ENCODE measurements around the gene SERINC2.

DNA sequence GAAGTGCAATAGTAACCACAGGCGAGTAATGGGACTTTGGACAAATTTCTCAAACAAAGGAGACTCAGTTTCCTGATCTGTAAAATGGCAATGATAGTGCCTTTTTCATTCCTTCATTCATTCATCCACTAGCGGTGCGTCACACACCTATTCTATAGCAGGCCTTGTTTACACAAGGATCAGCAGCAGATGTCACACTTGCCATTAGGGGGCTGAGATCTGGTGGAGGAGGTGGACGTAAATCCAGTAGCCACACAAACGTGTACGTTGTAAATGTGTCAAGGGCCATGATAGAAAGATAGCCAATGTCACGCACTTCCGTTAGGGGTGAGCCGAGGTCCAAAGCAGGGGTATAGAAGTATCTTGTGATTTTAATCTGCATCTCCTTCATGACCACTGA, 34.2 kb downstream of the SERINC2 start:
- TF ChIP-seq, protein P1, sequence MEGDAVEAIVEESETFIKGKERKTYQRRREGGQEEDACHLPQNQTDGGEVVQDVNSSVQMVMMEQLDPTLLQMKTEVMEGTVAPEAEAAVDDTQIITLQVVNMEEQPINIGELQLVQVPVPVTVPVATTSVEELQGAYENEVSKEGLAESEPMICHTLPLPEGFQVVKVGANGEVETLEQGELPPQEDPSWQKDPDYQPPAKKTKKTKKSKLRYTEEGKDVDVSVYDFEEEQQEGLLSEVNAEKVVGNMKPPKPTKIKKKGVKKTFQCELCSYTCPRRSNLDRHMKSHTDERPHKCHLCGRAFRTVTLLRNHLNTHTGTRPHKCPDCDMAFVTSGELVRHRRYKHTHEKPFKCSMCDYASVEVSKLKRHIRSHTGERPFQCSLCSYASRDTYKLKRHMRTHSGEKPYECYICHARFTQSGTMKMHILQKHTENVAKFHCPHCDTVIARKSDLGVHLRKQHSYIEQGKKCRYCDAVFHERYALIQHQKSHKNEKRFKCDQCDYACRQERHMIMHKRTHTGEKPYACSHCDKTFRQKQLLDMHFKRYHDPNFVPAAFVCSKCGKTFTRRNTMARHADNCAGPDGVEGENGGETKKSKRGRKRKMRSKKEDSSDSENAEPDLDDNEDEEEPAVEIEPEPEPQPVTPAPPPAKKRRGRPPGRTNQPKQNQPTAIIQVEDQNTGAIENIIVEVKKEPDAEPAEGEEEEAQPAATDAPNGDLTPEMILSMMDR (IDR thresholded peaks at IDR 0.05; ENCODE audit: insufficient read depth, low read depth, low read length) = no peak
- no peak for TF ChIP-seq EZH2 (IDR thresholded peaks at IDR 0.05; ENCODE audit: insufficient read depth, low read length)

All from astrocyte (in vitro differentiated cells and primary cell).